NCI-H1092 (cell line): ENCODE data around the gene PLBD2.
A peak's percentile ranks its signal among the peaks of the same experiment; 100 is the strongest.

Experiments
- DNase-seq: peaks from one replicate; lab custom pipeline; 2025; lab: John Stamatoyannopoulos, UW

PLBD2 gene

GRCh38 chr12:113358381-113359132, at the start of gene PLBD2:
PLBD2 (plus strand) TSS chr12:113358587; CDS start chr12:113358601, 14 bp downstream.
- DNase-seq = peak; percentile 79

DNA sequence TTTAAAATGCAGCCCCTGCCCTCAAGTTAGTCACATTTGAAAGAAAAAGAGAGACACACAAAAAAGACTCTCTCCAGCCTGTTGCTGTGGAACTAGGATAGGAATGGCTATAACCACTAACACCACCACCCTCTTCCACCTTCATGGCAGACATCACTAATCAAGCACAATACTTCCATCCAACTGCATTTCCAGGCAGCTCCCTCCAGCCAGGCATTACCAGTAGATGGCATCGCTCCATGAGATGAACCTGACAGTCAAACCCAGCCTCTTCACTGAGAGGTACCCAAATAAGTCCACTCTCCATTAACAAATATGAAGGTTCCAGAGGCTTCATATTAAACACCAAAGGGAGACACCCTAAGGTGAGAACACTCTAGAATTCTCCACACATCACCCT, 47.9 kb upstream of the PLBD2 start:
- no peak for DNase-seq

GRCh38 chr12:113314121-113314529, 44.3 kb upstream of the PLBD2 start:
- DNase-seq = no peak

DNA sequence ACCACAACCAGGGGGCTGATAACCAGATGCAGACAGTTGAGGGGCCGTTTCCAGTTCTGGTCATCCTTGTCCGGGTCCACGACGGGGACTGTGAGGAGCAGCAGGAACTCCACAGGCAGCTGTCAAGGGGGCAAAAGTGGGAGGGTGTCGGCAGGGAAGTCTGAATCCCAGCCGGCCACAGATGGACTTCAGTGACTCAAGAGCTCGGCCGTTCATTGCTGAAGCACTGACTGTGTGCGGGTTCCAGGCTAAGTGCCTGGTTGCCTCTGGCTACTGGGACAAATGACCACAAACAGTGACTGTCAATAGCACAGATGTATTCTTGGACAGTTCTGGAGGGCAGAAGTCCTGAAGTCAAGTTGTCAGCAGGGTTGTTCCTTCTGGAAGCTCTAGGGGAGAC, 43.0 kb upstream of the PLBD2 start:
- no peak for DNase-seq

GRCh38 chr12:113316155-113316554, 42.2 kb upstream of the PLBD2 start:
- DNase-seq = no peak

DNA sequence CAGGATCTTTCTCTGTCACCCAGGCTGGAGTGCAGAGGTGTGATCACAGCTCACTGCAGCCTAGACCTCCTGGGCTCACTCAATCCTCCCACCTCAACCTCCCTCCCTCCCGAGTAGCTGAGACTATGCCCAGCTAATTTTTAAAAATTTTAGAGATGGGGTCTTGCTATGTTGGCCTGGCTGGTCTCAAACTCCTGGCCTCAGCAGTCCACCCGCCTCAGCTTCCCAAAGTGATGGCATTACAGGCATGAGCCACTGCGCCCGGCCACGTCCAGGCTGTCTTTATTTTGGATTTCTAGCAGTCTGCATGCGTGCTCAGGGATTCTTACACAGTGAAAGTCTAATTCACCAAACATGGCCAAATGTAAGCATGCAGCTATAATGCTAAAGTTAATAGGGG, 41.3 kb upstream of the PLBD2 start:
- DNase-seq = no peak

GRCh38 chr12:113318046-113318656, 40.2 kb upstream of the PLBD2 start:
- DNase-seq = no peak

DNA sequence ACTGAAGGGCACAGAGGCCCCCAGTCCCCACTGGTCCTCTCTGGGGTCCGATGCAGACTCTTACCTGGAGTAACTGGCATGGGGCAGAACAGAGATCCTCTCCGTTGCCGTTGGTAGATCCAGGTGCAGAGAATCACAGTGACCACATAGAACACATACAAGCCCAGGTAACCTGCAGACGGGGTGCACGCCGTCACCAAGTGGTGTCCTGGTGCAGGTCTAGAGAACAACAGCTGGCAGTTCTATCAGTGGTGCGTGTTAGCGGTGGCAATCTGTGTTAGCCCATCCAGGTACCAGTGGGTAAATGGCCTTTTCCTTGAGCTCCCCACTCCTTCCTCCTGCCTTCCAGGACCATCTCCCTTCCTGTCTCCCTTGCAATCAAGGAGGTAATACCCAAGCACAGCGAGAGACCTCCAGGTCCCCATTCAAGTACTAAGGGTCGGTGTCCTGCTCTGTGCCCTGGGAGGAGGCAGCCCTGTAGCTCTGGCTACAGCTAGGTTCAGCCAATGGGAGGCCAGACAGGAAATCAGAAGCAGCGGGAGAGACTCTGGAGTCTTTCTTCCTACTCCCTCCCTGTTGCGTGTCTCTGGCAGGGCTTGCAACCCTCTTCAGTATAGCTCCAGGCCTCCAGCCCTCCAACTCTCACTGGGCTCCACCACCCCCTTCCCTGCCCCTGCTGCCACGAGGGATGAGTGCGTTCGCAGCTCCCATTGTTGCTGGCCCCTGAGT, 39.3 kb upstream of the PLBD2 start:
- DNase-seq = no peak

DNA sequence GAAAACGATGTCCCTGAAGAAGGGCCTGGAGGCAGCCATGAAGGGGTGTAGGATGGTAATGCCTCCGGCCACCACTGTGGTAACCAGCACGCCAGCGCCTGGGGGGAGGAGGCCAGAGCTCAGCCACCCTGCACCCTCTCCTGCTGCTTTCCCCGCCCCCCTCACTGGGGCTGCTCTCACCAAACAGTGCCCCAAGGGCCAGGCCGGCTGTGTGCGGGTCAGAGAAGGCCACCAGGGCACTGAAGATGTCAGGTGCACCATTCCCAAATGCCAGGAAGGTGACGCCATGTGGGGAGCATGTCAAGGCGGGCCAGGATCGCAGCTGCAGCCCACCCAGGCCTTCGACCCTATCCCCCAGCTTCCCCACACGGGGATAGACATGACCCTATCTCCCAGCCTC, 38.0 kb upstream of the PLBD2 start:
- no peak for DNase-seq

- DNase-seq = no peak
Observed at GRCh38 chr12:113322343-113322742, 36.0 kb upstream of the PLBD2 start.

DNA sequence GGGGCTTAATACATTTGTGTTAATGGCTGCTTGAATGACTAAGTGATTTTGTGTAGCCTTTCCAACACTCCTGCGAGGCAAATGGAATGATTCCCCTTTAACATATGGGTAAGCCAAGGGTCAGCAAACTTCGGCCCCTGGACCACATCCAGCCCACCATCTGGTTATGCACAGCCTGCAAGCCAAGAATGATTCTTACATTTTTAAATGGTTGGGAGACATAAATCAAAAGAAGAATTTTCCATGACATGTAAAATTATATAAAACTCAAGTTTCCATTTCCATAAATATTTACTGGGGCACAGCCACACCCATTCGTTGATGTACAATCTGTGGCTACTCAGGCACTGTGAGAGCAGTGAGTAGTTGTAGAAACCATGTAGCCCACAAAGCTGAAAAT, 32.5 kb upstream of the PLBD2 start:
- no peak for DNase-seq

GRCh38 chr12:113326775-113327395, 31.5 kb upstream of the PLBD2 start:
- no peak for DNase-seq

GRCh38 chr12:113328368-113328889, 30.0 kb upstream of the PLBD2 start:
- no peak for DNase-seq

DNA sequence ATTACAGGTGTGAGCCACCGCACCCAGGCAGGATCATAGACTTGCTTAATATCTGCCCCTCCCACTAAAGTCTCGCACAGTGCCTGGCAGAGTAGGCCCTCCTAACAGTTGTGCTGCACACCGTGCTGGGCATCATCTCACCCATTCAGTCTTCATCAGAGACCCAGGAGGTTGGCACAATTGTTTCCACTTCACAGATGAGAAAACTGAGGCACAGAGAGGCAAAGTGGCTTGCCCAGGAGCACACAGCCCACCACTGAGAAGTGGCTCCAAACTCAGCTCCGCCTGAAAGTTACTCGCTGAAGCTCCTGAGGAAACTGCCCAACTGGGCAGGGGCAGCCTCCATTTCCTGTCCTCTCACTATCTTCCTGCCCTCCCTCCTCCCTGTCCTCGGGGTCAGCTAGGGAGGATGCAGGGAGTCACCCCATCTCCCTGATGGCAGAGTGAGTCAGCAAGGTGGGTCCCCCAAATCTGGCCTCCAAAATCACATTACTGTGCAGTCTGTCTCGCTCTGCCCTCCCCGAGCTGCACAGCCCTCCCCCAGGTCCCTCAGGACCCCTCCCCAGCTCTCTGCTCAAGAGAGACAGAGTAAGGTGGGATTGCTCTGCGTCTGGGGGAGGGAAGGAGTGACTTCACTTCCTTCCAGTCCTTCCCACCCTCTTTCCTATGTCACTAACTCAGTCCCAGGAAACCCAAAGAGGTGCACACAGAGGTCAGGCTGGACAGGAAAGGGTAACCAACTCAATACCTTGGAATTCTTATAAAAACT, 29.2 kb upstream of the PLBD2 start:
- DNase-seq = no peak

GRCh38 chr12:113329791-113330417, 28.5 kb upstream of the PLBD2 start:
- DNase-seq = no peak

DNA sequence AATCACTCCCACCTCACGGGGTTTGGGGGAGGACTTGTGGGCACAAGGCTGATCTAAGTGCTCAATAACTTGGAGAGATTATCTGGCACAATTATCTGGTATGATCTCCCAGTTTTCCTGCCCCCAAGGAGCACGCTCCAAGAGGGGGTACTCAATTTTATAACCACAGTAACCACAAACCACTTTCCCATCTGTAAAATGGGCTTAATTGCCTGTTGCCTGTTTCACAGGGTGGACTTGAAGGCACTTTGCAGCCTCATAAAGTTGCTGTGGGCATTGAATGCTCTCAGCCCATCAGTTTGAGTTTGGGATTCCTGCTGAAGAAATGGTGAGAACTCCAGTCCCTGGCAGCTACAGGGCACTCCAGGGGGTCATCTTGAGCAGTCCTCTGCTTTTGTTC, 27.9 kb upstream of the PLBD2 start:
- no peak for DNase-seq

DNA sequence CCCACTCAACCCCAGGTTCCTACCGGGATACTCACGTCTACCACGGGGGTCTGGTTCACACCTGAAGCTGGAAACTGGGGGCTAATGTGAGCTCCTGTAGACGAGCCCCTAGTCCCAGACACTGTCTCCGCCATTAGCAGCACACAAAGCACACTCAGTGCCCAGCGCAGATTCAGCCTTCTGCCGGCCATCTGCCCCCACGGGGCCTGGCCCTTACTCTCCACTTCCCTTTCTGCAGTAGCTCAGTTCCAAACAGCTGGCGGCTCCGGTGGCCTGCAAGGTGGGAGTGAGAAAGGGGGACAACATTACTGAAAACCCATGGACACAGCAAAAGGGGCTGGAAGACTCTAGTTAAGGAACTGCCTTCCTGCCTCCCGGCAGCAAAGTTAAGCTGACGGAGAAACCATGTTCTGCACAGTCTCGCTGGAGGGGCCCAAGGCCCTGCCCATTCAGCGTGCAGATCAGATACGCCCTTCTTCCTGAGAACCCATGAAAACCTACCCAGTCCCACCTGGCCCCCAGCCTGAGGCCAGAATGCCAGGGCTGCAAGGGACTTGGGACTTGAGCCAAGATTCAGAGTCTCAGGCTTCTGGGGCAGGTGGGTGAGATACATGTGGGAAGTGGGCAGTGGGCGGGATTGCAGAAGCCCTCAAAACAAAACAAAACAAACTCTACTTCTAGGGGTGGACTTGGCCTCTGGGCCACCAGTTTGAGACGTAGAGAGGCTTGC, 25.5 kb upstream of the PLBD2 start:
- DNase-seq = no peak

DNA sequence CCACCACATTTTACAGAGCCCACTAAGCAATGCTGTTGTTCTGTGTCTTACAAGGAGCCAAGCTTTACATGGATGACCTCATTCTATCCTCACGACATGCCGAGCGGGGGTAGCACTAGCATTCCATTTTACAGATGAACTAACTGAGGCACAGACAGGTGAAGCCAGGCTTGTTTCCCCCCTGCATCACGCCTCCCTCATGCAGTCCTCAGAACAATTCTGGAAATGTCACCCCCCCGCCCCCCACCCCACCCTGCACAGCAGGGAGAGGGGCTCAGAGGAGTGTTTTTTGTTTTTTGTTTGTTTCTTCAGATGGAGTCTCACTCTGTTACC, 25.0 kb upstream of the PLBD2 start:
- DNase-seq = no peak

DNA sequence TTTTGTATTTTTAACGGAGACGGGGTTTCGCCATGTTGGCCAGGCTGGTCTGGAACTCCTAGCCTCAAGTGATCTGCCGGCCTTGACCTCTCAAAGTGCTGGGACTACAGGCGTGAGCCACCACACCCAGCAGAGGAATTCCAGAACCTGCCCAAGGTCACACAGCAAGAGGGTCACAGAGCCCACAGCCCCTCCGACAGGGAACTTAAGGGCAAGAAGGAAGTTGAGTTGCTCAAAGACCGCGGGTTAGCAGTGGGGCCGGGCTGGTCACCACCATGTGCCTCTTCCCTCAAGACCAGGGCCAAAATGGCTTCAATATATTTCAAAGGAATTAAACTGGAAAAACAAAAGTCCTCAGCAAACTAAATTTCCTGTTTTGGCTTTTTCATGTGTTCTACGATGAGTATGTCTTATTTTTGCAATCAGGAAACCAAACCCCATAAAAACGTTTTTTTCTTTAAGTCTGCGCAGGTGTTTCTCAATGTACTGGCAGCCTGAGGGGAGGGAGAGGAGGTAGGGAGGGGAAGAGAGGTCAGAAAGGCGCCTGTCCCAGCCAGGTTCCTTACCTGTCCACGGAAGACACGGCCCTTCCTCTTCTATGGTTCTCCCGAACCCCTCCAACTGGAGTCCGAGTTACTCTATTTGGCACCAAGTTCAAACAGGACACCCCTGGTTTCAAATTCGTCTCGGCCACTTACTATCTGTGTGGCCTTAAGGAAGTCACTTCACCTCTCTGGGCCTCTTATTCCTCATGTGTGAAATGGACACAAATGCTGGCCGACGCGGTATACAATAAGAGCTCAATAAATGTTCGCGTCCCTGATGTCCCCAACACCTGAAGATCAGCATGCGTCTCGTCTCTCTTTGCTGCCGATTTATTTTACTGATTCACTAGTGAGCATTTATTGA, 24.3 kb upstream of the PLBD2 start:
- DNase-seq = no peak
